Hepatocyte (in vitro differentiated cells): ENCODE results near the gene CNOT11.

Source experiments
- CTCF ChIP-seq: fragments of 200-600 bp; sonication (generic); IDR thresholded peaks from 2 replicates; pipeline ENCODE4 v1.5.1; 2016; ENCODE audit warnings: antibody characterized with exemption, mild to moderate bottlenecking; ENCODE audit not compliant: poor library complexity
- EZH2 ChIP-seq: fragments of 200-600 bp; sonication (generic); IDR thresholded peaks from 2 replicates; pipeline ENCODE4 v1.6.1; 2016; ENCODE audit warnings: antibody characterized with exemption, mild to moderate bottlenecking, borderline replicate concordance
- EZH2phosphoT487 ChIP-seq: fragments of 200-600 bp; sonication (generic); IDR thresholded peaks from one replicate; pipeline ENCODE4 v1.6.1; 2018; ENCODE audit warnings: antibody characterized with exemption, mild to moderate bottlenecking, low read depth, moderate library complexity; ENCODE audit not compliant: unreplicated experiment, severe bottlenecking

GRCh38 chr2:101205521-101206479 is 46.9 kb upstream of the CNOT11 start:
- peak; percentile 69 for TF ChIP-seq CTCF
- no peak for TF ChIP-seq EZH2
- no peak for TF ChIP-seq EZH2phosphoT487
